ENCODE results near the gene ROBO2.

The ROBO2 gene

GRCh38 chr3:77464111-77464688, 424.3 kb downstream of the ROBO2 start:
- no peak overlapping the region for H3K9ac ChIP-seq (ENCODE audit: low read length)
- H3K4me3 ChIP-seq (ENCODE audit: low read length) = no peak overlapping the region
- peaks cover 4% of the 10 kb centered on the region for H3K4me1 ChIP-seq (ENCODE audit: control insufficient read depth, insufficient read depth, low read length)
- no peaks in the 10 kb centered on the region for H3K27me3 ChIP-seq (ENCODE audit: control insufficient read depth, insufficient read depth, low read length)
- H3K36me3 ChIP-seq (ENCODE audit: control insufficient read depth, insufficient read depth, low read length) = no peaks in the 10 kb centered on the region
- no peak overlapping the region for H3K27ac ChIP-seq (ENCODE audit: low read depth, low read length)

GRCh38 chr3:77466562-77467115, 426.7 kb downstream of the ROBO2 start:
- Histone ChIP-seq H3K27ac (ENCODE audit: low read depth, low read length) (no peak overlapping the region), H3K27me3 (ENCODE audit: control insufficient read depth, insufficient read depth, low read length) (no peaks in the 10 kb centered on the region), H3K9ac (ENCODE audit: low read length) (no peak overlapping the region), H3K36me3 (ENCODE audit: control insufficient read depth, insufficient read depth, low read length) (no peaks in the 10 kb centered on the region), H3K4me3 (ENCODE audit: low read length) (no peak overlapping the region), H3K4me1 (ENCODE audit: control insufficient read depth, insufficient read depth, low read length) (peaks cover 4% of the 10 kb centered on the region)

DNA sequence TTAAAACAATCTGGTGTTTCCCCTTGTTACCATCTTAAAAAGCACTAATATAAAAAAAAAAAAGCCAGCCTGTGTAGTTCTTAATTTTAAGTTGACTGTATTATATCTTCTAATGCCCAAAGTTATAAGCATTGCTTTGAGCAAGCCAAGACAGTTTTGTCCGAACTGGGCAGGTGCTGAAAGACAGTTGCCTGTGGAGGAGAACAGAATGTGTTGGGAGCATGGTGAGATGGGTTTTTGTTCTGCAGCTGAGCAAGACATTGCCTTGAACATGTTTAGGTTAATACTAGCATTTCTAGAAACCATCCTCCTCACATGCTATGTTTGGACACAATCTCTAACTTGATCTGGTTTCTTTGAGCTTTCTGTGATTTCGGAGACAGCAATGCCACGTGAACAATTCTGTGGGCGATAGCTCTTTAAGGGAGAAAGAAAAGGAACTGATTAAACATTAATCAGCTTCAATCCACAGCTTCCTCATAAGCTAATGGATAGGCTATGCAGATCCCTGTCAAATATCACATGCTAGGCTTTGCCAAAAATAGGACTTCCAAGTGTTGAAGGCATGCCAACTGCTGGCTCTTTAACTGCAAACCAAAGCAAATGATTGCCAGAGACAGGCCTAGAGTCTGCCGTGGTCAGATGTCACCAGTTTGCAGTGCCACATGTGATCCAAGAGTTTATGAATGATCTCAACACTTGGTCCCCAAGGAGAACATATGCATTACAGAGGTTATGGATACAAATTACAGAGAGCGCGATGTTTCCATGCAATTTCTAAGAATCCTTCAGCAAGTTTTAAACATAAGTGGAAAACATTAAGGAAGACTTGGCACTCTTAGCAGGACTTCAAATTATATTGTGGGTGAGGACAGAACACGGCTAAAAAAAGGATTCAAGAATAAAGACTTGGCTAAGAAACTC, 428.1 kb downstream of the ROBO2 start:
- Histone ChIP-seq H3K27me3 (ENCODE audit: control insufficient read depth, insufficient read depth, low read length) (no peaks in the 10 kb centered on the region), H3K4me3 (ENCODE audit: low read length) (no peak overlapping the region), H3K4me1 (ENCODE audit: control insufficient read depth, insufficient read depth, low read length) (peaks cover 4% of the 10 kb centered on the region), H3K27ac (ENCODE audit: low read depth, low read length) (no peak overlapping the region), H3K9ac (ENCODE audit: low read length) (no peak overlapping the region), H3K36me3 (ENCODE audit: control insufficient read depth, insufficient read depth, low read length) (no peaks in the 10 kb centered on the region)

GRCh38 chr3:77468626-77469020, 428.7 kb downstream of the ROBO2 start:
- Histone ChIP-seq H3K4me3 (ENCODE audit: low read length) (no peak overlapping the region), H3K27ac (ENCODE audit: low read depth, low read length) (no peak overlapping the region), H3K9ac (ENCODE audit: low read length) (no peak overlapping the region), H3K27me3 (ENCODE audit: control insufficient read depth, insufficient read depth, low read length) (no peaks in the 10 kb centered on the region), H3K4me1 (ENCODE audit: control insufficient read depth, insufficient read depth, low read length) (peaks cover 4% of the 10 kb centered on the region), H3K36me3 (ENCODE audit: control insufficient read depth, insufficient read depth, low read length) (no peaks in the 10 kb centered on the region)

DNA sequence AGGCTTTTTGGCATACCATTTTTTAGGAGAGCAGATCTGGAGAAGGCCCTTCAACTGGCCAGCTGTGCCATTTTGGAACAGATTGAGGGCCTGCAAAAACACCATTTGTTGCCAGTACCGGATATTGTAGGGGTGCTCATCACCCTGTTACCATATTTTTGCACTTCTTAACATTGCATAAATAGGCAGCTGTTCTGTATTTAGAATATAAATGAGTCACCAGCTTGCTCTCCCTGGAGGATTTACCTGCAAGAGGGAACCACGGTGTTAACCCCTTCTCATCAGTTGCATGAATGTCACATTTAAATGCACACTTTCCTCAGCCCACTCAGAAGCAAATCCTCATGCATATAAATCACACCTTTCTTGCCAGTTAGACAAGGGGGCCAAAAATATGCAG, 435.6 kb downstream of the ROBO2 start:
- H3K36me3 ChIP-seq (ENCODE audit: control insufficient read depth, insufficient read depth, low read length) = no peaks in the 10 kb centered on the region
- no peaks in the 10 kb centered on the region for H3K4me1 ChIP-seq (ENCODE audit: control insufficient read depth, insufficient read depth, low read length)
- H3K27me3 ChIP-seq (ENCODE audit: control insufficient read depth, insufficient read depth, low read length) = no peaks in the 10 kb centered on the region
- no peak overlapping the region for H3K27ac ChIP-seq (ENCODE audit: low read depth, low read length)
- H3K4me3 ChIP-seq (ENCODE audit: low read length) = no peak overlapping the region
- H3K9ac ChIP-seq (ENCODE audit: low read length) = no peak overlapping the region

GRCh38 chr3:77479021-77479420, 439.1 kb downstream of the ROBO2 start:
- Histone ChIP-seq H3K36me3 (ENCODE audit: control insufficient read depth, insufficient read depth, low read length) (no peaks in the 10 kb centered on the region), H3K27ac (ENCODE audit: low read depth, low read length) (no peak overlapping the region), H3K4me1 (ENCODE audit: control insufficient read depth, insufficient read depth, low read length) (no peaks in the 10 kb centered on the region), H3K27me3 (ENCODE audit: control insufficient read depth, insufficient read depth, low read length) (no peaks in the 10 kb centered on the region), H3K9ac (ENCODE audit: low read length) (no peak overlapping the region), H3K4me3 (ENCODE audit: low read length) (no peak overlapping the region)

DNA sequence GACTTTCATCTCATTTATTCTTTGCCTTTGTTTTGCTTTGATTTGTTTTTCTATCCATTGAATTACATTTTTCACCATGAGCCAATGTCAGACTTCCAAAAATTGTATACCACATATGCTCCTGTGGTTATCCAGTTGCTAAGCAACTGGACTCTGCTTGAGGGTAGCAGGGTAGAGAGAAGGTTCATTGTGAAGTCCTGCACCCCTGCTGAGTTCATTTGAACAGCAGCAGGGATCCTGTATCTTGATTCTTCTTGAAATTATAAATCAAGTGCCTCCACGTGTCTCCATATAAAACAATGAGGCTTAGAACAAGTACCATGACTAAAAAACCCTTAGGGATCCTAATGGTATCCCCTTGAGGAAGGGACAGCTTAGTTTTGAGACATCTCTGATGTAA, 449.3 kb downstream of the ROBO2 start:
- H3K36me3 ChIP-seq (ENCODE audit: control insufficient read depth, insufficient read depth, low read length) = no peaks in the 10 kb centered on the region
- H3K27me3 ChIP-seq (ENCODE audit: control insufficient read depth, insufficient read depth, low read length) = no peaks in the 10 kb centered on the region
- H3K27ac ChIP-seq (ENCODE audit: low read depth, low read length) = no peak overlapping the region
- H3K4me1 ChIP-seq (ENCODE audit: control insufficient read depth, insufficient read depth, low read length) = no peaks in the 10 kb centered on the region
- no peak overlapping the region for H3K4me3 ChIP-seq (ENCODE audit: low read length)
- no peak overlapping the region for H3K9ac ChIP-seq (ENCODE audit: low read length)

DNA sequence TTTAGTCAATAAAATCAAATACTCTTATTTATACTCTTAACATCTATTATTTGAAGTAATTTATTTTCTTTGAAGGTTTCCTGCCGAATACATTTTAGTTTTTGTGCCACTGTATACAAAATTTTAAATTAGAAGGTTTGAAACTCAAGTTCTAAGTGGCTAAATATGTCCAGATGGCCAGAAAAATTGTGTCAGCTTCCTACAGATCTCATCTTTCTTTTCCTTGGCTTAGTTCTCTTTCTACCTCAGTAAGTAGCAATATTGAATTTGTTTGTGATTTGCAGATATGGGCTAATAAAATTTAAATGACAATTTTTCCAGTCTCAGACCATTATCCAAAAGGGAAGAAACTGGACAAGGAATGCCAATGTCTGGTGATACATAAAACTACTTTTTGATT, 452.1 kb downstream of the ROBO2 start:
- no peak overlapping the region for H3K4me3 ChIP-seq (ENCODE audit: low read length)
- no peak overlapping the region for H3K9ac ChIP-seq (ENCODE audit: low read length)
- no peaks in the 10 kb centered on the region for H3K36me3 ChIP-seq (ENCODE audit: control insufficient read depth, insufficient read depth, low read length)
- H3K27me3 ChIP-seq (ENCODE audit: control insufficient read depth, insufficient read depth, low read length) = no peaks in the 10 kb centered on the region
- no peak overlapping the region for H3K27ac ChIP-seq (ENCODE audit: low read depth, low read length)
- H3K4me1 ChIP-seq (ENCODE audit: control insufficient read depth, insufficient read depth, low read length) = no peaks in the 10 kb centered on the region

DNA sequence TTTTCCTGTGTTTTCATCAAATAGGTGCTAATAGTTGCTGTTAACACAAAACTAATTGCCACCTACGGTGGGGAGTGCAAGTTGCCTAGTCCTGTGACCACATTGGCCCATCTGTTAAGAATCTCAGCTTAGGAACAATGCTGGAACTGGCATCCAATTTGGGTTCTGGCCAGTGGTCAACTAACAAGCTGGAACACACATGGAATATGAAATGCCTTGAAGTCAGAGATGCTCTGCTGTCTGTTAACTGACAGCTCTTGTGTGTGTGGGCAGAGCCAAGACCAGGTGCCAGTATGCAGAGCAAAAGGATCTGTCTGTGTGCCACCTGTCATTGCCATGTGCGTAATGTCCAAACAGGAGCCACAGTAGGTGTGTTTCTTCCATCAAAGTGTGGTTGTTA, 460.8 kb downstream of the ROBO2 start:
- H3K27ac ChIP-seq (ENCODE audit: low read depth, low read length) = no peak overlapping the region
- no peak overlapping the region for H3K4me3 ChIP-seq (ENCODE audit: low read length)
- H3K9ac ChIP-seq (ENCODE audit: low read length) = no peak overlapping the region
- H3K36me3 ChIP-seq (ENCODE audit: control insufficient read depth, insufficient read depth, low read length) = no peaks in the 10 kb centered on the region
- no peaks in the 10 kb centered on the region for H3K27me3 ChIP-seq (ENCODE audit: control insufficient read depth, insufficient read depth, low read length)
- H3K4me1 ChIP-seq (ENCODE audit: control insufficient read depth, insufficient read depth, low read length) = no peaks in the 10 kb centered on the region

DNA sequence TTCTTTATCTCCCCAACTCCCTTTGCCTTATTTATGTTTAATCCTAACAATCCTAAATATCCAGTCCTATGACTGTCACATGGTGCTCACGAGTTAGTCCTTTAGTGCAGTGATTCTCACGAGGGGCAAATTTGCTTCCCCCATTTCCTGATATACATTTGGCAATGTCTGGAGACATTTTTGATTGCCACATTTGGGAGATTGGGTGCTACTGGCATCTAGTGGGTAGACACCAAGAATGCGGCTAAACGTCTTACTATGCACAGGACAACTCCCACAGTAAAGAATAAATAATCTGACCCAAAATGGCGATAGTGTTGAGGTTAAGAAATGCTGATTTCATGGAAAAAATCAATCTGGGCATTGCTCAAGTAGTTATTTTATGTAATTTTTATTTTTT, 466.5 kb downstream of the ROBO2 start:
- Histone ChIP-seq H3K4me1 (ENCODE audit: control insufficient read depth, insufficient read depth, low read length) (no peaks in the 10 kb centered on the region), H3K36me3 (ENCODE audit: control insufficient read depth, insufficient read depth, low read length) (no peaks in the 10 kb centered on the region), H3K27ac (ENCODE audit: low read depth, low read length) (no peak overlapping the region), H3K9ac (ENCODE audit: low read length) (no peak overlapping the region), H3K4me3 (ENCODE audit: low read length) (no peak overlapping the region), H3K27me3 (ENCODE audit: control insufficient read depth, insufficient read depth, low read length) (no peaks in the 10 kb centered on the region)

DNA sequence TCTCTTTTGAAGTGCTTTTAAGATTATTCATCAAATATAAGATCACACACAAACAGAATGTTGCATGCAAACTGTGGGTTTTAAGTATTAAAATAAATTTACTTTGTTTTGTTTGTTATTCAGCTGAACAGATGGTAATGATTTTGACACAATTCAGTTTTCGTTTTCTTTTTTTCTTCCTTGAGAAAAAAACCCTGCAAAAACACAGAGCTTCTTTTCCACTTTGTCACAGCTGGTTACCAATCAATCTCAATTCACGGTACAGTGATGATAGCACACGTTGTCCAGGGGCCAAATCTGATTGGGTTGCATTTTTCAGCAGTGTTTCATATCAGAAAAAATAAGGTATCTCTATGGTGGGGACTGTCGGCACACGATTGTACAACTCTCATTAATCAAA, 473.6 kb downstream of the ROBO2 start:
- no peaks in the 10 kb centered on the region for H3K27me3 ChIP-seq (ENCODE audit: control insufficient read depth, insufficient read depth, low read length)
- no peak overlapping the region for H3K4me3 ChIP-seq (ENCODE audit: low read length)
- no peaks in the 10 kb centered on the region for H3K36me3 ChIP-seq (ENCODE audit: control insufficient read depth, insufficient read depth, low read length)
- H3K27ac ChIP-seq (ENCODE audit: low read depth, low read length) = no peak overlapping the region
- H3K9ac ChIP-seq (ENCODE audit: low read length) = no peak overlapping the region
- no peaks in the 10 kb centered on the region for H3K4me1 ChIP-seq (ENCODE audit: control insufficient read depth, insufficient read depth, low read length)

DNA sequence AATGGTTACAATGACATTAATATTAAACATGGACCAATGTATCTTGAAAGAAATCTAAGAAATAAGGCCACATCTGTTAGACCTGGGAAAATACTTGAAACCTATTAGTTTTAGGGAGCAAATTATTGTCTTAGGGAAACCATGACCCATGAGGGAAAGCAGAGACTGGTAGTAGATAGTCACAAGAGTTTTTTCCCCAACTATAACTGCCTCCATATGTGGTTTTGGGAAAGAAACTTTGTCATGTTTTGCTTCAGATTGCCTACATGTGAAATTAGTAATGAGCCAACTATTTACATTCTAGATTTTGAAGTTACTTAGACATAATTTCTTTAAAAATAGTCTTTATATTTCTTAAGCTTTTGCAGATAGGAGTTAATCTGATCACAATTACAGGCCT, 474.9 kb downstream of the ROBO2 start:
- Histone ChIP-seq H3K4me3 (ENCODE audit: low read length) (no peak overlapping the region), H3K27ac (ENCODE audit: low read depth, low read length) (no peak overlapping the region), H3K36me3 (ENCODE audit: control insufficient read depth, insufficient read depth, low read length) (no peaks in the 10 kb centered on the region), H3K4me1 (ENCODE audit: control insufficient read depth, insufficient read depth, low read length) (no peaks in the 10 kb centered on the region), H3K9ac (ENCODE audit: low read length) (no peak overlapping the region), H3K27me3 (ENCODE audit: control insufficient read depth, insufficient read depth, low read length) (no peaks in the 10 kb centered on the region)

DNA sequence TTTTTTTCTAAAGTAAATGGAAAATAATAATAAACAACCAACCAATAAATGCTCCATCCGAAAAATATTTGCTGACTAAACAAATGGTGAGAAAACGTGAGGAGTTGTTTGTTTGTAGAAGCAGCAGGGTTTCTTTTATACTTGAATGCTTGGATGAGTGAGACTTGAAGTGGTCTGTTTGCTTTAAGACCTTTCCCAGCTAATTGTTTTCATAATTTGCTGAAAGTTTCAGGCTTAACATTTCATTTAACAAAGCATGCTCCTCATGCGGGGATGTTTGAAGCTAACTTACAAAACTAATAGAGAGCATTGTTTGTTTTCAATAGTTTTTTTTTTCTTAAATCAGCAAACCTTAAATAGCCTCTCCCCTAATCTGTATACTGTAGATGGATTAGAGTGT, 484.6 kb downstream of the ROBO2 start:
- Histone ChIP-seq H3K4me3 (ENCODE audit: low read length) (no peak overlapping the region), H3K4me1 (ENCODE audit: control insufficient read depth, insufficient read depth, low read length) (no peaks in the 10 kb centered on the region), H3K27me3 (ENCODE audit: control insufficient read depth, insufficient read depth, low read length) (no peaks in the 10 kb centered on the region), H3K9ac (ENCODE audit: low read length) (no peak overlapping the region), H3K27ac (ENCODE audit: low read depth, low read length) (no peak overlapping the region), H3K36me3 (ENCODE audit: control insufficient read depth, insufficient read depth, low read length) (no peaks in the 10 kb centered on the region)
